EH (cell line): ENCODE measurements around the gene DEF6.
"Not testable (repeated sequence)": the region's sequence is repeated elsewhere in the genome, so short reads cannot be mapped to it uniquely, and the experiment has no call there.

Experiments
- DNase-seq: peaks from one replicate; pipeline ENCODE4 v3.0.0-alpha.2; 2015; ENCODE audit warnings: low read depth

DEF6 gene

GRCh38 chr6:35280903-35281302, 16.7 kb upstream of the DEF6 start:
- peak; percentile 41 for DNase-seq

DNA sequence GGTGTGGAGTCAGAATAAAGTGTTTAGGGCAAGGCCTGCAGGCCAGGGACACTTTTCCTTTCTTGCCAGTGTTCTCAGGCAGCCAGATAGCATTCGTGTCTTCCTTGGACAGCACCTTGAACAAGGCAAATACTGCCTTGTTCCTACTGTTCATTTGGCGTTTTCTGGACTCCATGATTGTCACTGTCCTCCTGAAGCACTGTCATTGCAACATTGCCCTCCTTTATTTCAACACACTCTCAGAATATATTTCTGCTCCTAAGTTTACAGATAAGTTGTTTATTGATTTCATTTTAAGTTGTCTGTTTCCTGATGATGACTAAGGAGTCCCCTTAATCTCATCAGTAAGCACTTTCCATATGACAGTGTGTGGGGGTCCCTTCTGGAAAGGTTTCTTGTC, 15.1 kb upstream of the DEF6 start:
- DNase-seq, result no peak

DNA sequence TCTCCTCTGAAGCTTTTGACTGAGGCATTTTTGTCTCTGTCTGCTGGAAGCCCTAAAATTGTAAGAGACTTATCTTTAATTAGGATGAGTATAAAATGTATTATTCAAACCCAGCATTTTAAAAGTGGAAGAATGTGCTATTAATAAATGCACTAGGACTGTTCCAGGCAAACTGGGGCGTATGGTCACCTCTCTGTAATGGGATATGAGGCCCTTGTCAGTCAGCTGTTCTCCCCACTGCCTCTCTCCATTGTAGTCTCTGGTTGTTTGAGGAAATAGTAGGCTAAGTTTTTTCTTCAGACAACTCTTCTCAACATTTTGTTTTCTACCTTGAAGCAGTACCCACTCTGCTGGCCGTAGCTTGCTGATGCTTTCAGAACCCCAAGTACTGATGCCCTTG, 14.3 kb upstream of the DEF6 start:
- no peak for DNase-seq

GRCh38 chr6:35287671-35288396, 9.8 kb upstream of the DEF6 start:
- peak; percentile 42 for DNase-seq

DNA sequence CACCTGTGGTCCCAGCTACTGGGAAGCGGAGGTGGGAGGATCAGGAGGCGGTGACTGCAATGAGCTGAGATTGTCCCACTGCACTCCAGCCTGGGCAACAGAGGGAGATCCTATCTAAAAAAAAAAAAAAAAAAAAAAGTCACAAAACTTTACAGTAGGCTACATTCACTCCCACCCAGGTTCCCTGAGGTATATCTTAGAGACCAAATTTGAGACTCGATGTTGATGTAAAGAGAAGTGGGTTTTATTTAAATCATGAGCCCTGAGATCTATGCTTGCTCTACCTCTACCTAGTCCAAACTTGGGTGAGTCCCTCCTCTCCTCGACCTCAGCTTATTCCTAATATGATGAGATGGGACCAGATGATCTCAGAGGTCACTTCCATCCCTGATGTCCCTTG, 8.8 kb upstream of the DEF6 start:
- no peak for DNase-seq

- DNase-seq, result no peak
Observed at GRCh38 chr6:35291491-35291890, 6.1 kb upstream of the DEF6 start.

- DNase-seq, result no peak
Observed at GRCh38 chr6:35292494-35292893, 5.1 kb upstream of the DEF6 start.

- no peak for DNase-seq
Observed at GRCh38 chr6:35293681-35294080, 3.9 kb upstream of the DEF6 start.

DNA sequence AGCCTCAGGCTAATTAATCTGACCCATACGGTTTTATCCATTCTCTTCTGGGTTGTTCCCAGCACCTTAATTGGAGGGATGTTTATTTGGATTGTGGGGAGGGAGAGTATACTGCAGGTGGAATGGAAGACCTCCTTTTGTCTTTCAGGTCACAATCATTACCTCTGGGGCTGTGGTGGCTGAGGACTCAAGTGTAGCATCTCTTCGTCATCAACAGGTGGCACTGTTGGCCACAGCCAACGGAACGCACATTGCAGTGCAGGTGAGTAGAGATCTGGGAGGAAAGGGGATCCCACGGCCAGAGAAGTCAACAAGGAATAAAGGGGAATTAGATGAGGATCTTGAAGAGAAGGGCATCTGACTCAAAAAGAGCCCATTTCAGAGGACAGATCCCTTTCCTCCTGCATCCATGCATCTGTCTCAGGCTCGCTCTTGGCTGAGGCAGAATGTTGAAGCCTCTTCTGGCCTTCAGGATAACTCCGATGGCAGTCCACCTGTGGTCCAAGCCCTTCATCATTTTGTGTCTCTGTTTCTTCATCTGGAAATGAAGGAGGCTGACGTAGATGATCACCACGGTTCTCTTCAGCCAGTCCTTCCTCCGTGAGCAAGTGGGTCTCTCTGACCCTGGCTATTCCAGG, 3.2 kb upstream of the DEF6 start:
- peak; percentile 53 for DNase-seq

DNA sequence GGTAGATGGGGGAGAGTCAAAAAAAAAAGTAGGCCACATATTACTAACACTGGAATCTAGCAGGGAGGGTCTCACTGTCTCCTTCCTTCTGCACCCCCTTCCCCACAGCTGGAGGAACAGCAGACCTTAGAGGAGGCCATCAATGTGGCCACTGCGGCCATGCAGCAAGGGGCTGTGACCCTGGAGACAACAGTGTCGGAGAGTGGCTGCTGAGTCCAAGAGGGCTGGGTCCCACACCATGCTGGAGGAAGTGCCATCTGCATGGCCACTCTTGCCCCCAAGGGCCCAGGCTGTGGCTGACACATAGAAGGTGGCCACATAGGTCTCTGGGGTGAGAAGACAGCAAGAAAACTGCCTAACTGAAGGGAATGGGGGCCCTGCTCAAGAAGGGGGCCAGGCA, 2.6 kb upstream of the DEF6 start:
- DNase-seq, result no peak

- DNase-seq, result no peak
Observed at GRCh38 chr6:35295521-35296315, 1.9 kb upstream of the DEF6 start.

DNA sequence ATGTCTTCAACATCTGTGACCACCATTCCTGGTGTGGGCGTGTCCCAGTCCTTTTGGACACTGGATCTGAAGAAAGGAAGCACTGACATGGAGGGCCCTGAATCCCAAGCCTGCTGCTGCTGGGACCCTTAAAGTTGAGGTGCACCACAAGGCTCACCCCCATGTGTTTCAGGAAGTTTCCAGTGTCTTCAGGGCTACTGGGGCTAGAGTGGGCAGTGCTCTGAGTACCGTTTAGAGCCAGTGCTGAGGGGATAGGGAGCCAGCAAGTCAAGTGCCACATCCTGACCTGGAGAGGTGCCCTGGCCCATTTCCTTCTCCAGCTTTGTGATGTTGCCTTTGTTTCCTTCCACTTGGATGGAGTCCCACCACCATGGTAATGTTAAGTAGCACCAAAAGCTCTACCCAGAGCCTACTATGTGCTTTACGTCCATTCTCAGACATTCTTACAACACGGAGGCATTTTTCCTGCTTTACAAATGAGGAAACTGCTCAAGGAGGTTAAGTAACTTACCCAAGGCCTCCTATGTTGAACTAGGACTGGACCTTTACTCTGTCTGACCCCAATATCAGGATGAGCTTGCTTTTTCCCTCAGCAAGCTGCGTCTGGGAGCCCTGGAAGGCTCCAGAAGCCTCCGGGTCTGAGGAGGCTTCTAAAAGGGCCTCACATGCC, 552 bp upstream of the DEF6 start:
- DNase-seq, result no peak

GRCh38 chr6:35298625-35299140, 1.1 kb downstream of the DEF6 start:
- DNase-seq, result no peak

GRCh38 chr6:35299674-35300073, 2.1 kb downstream of the DEF6 start:
- no peak for DNase-seq

DNA sequence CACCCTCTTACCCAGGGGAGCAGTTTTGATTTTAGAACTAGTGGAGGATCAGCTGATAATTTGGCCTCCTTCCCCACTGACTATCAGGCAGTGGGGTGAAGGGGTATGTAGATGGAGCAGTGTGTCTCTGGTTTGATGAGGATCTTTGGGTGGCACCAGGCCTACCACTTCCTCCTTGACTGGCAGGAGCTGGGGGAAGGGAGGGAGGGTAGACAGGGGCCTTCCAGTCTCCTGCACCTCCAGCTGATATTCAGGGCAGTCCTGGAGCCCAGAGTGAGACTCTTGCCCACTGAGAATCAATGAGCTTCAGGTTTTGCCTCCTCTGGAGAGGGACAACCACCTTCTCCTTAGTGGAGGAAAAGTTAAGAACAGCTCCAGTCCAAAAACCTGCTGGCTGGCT, 3.2 kb downstream of the DEF6 start:
- DNase-seq, result no peak

- DNase-seq, result peak; percentile 59
Observed at GRCh38 chr6:35302604-35303241, 5.1 kb downstream of the DEF6 start.

- no peak for DNase-seq
Observed at GRCh38 chr6:35304299-35304698, 6.7 kb downstream of the DEF6 start.

DNA sequence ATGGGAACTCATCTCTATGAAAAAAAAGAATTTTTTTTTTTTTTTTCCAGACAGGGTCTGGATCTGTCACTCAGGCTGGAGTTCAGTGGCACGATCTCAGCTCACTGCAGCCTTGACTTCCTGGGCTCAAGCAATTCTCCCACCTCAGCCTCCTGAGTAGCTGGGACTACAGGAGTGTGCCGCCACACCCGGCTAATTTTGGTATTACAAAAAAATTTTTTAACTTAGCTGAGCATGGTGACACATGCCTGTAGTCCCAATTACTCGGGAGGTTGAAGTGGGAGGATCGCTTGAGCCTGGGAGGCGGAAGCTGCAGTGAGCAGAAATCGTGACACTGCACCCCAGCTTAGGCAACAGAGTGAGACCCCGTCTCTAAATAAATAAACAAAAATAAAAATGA, 7.5 kb downstream of the DEF6 start:
- no peak for DNase-seq

GRCh38 chr6:35307138-35307537, 9.5 kb downstream of the DEF6 start:
- not testable (repeated sequence) for DNase-seq

GRCh38 chr6:35308543-35308942, 10.9 kb downstream of the DEF6 start:
- not testable (repeated sequence) for DNase-seq

GRCh38 chr6:35309611-35310264, 12.1 kb downstream of the DEF6 start:
- DNase-seq, result no peak
